SK-N-SH (cell line): ENCODE measurements around the gene ZSWIM8.

Source experiments
- CTCF ChIP-seq: fragments of 200-600 bp; sonication (generic); IDR thresholded peaks from 2 replicates; pipeline ENCODE4 v1.6.1; 2017; ENCODE audit warnings: antibody characterized with exemption, mild to moderate bottlenecking, moderate library complexity
- EZH2phosphoT487 ChIP-seq: fragments of 200-600 bp; sonication (generic); IDR thresholded peaks from 2 replicates; pipeline ENCODE4 v1.6.1; 2017; ENCODE audit warnings: low read depth, mixed run types, mild to moderate bottlenecking, antibody characterized with exemption, moderate library complexity, borderline replicate concordance
- FOXM1 ChIP-seq: IDR thresholded peaks from 2 replicates; pipeline ENCODE4 v1.4.0; 2012; ENCODE audit warnings: low read depth, mild to moderate bottlenecking
- GABPA ChIP-seq: IDR thresholded peaks from 2 replicates; pipeline ENCODE4 v1.4.0; 2012; ENCODE audit warnings: low read depth, mild to moderate bottlenecking
- POLR2AphosphoS5 ChIP-seq: IDR thresholded peaks from 2 replicates; pipeline ENCODE4 v1.6.1; 2012; ENCODE audit warnings: low read depth, low read length
- REST ChIP-seq: IDR thresholded peaks from 2 replicates; pipeline ENCODE4 v1.6.1; 2012; ENCODE audit warnings: mild to moderate bottlenecking, low read depth, low read length, moderate library complexity
- TEAD4 ChIP-seq: IDR thresholded peaks from 2 replicates; pipeline ENCODE4 v1.4.0; 2012; ENCODE audit warnings: mild to moderate bottlenecking, borderline replicate concordance; ENCODE audit not compliant: insufficient read depth

- no peak for TF ChIP-seq TEAD4
- no peak for TF ChIP-seq POLR2AphosphoS5
- no peak for TF ChIP-seq REST
- TF ChIP-seq FOXM1: no peak
- TF ChIP-seq CTCF: no peak
- TF ChIP-seq GABPA: no peak
- TF ChIP-seq EZH2phosphoT487: no peak
Measured at GRCh38 chr10:73842349-73842748, 56.9 kb downstream of the ZSWIM8 start.
